Vagina (tissue), 2 donors: ENCODE measurements around the gene PITPNM2.

ENCODE experiments used
- CTCF ChIP-seq, 3 experiments: fragments of 450-650 bp in 2 of 3; fragments of 200-600 bp in 1 of 3; sonication (generic) in 1 of 3; IDR thresholded peaks; one replicate each; pipeline ENCODE4 v1.5.1; 2017 to 2019; ENCODE audit warnings: antibody characterized with exemption in 3 of 3, mild to moderate bottlenecking in 2 of 3, moderate library complexity in 2 of 3
- POLR2A ChIP-seq, 2 donors: fragments of 450-650 bp; IDR thresholded peaks; one replicate each; pipeline ENCODE4 v1.6.1; 2017; ENCODE audit warnings: antibody characterized with exemption in 2 of 2, mild to moderate bottlenecking in 2 of 2, moderate library complexity in 2 of 2
- POLR2AphosphoS5 ChIP-seq, 2 donors: sonication (generic); formaldehyde crosslinking; IDR thresholded peaks; one replicate each; pipeline ENCODE4 v1.9.0; 2017; ENCODE audit warnings: antibody characterized with exemption in 2 of 2, mild to moderate bottlenecking in 2 of 2, low read depth in 1 of 2; ENCODE audit not compliant: insufficient read depth in 1 of 2

- no peak for TF ChIP-seq CTCF (IDR thresholded peaks at IDR 0.05)
- no peak for TF ChIP-seq POLR2A (IDR thresholded peaks at IDR 0.05)
- TF ChIP-seq POLR2AphosphoS5 (IDR thresholded peaks at IDR 0.05; ENCODE audit: insufficient read depth in 1 of 2, low read depth in 1 of 2): no peak
These were observed 44.1 kb downstream of the PITPNM2 start for GRCh38 chr12:123106640-123107359.
